GM12864 (cell line): ENCODE data around the gene KCNQ1.

ENCODE experiments used
- DNase-seq: peaks from one replicate; pipeline ENCODE4 v3.0.0-alpha.2; 2011; ENCODE audit warnings: low read depth
- H3K4me3 ChIP-seq: 2 replicates; pipeline ENCODE4 v1.5.1; 2011; ENCODE audit warnings: mild to moderate bottlenecking, low read depth, low read length, control low read depth
- TF ChIP-seq, protein P1 (sequence below): IDR thresholded peaks from 2 replicates; pipeline ENCODE4 v1.5.1; 2011; ENCODE audit warnings: low read depth, mild to moderate bottlenecking, moderate library complexity, low read length, control low read depth, inconsistent platforms; ENCODE audit errors: missing control alignments

KCNQ1 gene

GRCh38 chr11:2539371-2540222 lies 94.8 kb downstream of the KCNQ1 start:
- TF ChIP-seq, protein P1, sequence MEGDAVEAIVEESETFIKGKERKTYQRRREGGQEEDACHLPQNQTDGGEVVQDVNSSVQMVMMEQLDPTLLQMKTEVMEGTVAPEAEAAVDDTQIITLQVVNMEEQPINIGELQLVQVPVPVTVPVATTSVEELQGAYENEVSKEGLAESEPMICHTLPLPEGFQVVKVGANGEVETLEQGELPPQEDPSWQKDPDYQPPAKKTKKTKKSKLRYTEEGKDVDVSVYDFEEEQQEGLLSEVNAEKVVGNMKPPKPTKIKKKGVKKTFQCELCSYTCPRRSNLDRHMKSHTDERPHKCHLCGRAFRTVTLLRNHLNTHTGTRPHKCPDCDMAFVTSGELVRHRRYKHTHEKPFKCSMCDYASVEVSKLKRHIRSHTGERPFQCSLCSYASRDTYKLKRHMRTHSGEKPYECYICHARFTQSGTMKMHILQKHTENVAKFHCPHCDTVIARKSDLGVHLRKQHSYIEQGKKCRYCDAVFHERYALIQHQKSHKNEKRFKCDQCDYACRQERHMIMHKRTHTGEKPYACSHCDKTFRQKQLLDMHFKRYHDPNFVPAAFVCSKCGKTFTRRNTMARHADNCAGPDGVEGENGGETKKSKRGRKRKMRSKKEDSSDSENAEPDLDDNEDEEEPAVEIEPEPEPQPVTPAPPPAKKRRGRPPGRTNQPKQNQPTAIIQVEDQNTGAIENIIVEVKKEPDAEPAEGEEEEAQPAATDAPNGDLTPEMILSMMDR, result no peak
- H3K4me3 ChIP-seq, result no peak overlapping the region
- DNase-seq, result no peak

DNA sequence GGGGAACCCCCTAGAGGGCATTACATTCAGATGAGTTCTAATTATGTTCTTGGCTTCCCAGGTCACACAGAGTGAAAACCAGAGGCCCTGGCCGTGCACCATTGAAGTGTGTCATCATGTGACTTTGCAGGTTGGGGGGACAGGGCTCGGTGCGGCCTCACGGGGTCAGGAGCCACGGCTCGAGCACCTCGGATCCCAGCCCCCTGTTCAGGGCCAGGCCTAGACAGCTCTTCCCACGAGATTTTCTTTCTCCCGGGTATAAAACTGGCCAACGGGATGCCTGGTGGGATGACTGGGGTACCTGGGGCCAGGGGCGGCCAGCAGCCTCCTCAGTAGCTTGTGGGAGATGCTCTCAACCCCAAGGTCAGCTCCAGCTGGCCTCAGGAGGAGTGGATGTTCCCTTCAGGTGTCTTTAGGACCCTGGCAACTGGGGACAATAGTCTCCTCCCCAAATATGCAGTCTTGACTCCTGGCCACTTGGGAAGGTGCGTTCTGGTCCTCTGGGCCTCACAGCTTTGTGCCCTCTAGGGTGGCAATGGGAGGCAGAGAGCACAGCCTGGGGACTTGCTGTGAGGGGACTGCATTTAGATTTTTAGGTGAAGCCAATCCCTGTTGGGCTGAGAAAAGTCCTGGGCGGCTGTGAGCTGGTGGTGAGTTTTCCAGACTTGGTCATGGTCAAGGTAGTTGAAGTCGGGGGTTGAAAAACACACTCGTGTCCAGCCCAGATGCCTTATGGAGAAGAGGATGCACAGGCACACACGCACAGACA lies 95.6 kb downstream of the KCNQ1 start:
- no peak for DNase-seq
- H3K4me3 ChIP-seq, result no peak overlapping the region
- TF ChIP-seq, protein P1, result no peak

- no peak for DNase-seq
- no peak overlapping the region for H3K4me3 ChIP-seq
- TF ChIP-seq, protein P1, result no peak
Measured at GRCh38 chr11:2540992-2541680, 96.3 kb downstream of the KCNQ1 start.

DNA sequence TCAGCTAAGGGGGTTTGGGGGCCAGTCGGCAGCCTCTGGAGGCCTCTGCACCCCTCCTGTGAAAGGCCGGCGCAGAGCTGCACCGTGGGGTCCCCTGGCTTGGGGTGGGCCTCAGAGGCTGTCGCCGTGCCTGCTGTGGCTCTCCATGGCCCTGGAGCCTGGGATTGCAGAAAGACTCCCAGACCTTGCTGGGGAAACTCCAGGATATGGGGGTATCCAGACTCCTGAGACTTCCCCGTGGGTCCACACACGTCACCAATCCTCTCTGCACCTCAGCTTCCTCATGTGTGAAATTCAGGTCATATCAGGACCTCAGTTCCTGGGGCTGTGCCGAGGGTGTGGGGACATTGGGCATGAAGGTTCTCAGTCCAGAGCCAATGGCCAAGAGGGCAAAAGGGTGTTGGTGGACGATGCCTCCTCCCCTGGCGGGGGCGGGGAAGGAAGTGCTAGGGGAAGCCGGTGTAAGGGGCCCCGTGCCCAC lies 97.1 kb downstream of the KCNQ1 start:
- TF ChIP-seq, protein P1, result no peak
- no peak for DNase-seq

DNA sequence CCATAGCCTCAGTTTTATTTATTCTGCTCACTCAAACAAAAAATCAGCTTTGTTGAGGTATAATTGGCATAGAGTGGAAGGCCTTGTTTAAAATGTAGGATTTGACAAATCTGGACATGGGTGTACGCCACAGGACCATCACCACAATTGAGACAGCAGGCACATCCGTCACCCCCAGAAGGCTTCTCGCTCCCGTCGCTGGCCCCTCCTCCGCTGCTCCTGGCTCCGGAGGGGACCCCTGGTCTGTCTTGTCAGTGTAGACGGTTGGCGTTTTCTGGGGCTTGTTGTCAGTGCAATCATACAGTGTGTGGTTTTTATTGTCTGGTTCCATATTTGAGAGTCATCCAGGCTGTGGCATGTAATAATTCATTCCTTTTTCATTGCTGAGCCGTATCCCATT lies 97.6 kb downstream of the KCNQ1 start:
- no peak for DNase-seq
- TF ChIP-seq, protein P1, result no peak
- H3K4me3 ChIP-seq, result no peak overlapping the region

More for the DNA sequence above, 97.1 kb downstream of the KCNQ1 start:
- no peak overlapping the region for H3K4me3 ChIP-seq

- no peak for DNase-seq
- TF ChIP-seq, protein P1, result no peak
- H3K4me3 ChIP-seq, result no peak overlapping the region
Measured at GRCh38 chr11:2547806-2548205, 103.0 kb downstream of the KCNQ1 start.
